ENCODE measurements around the gene EPHA6.

Gene EPHA6

GRCh38 chr3:97662264-97662663, 847.9 kb downstream of the EPHA6 start:
- no peak for DNase-seq

GRCh38 chr3:97662762-97663161, 848.4 kb downstream of the EPHA6 start:
- no peak for DNase-seq

GRCh38 chr3:97665896-97666295, 851.5 kb downstream of the EPHA6 start:
- no peak for DNase-seq

- DNase-seq: no peak
Observed at GRCh38 chr3:97670952-97671351, 856.6 kb downstream of the EPHA6 start.

GRCh38 chr3:97673357-97673997, 859.1 kb downstream of the EPHA6 start:
- no peak for DNase-seq

GRCh38 chr3:97674461-97674860, 860.1 kb downstream of the EPHA6 start:
- no peak for DNase-seq

GRCh38 chr3:97680210-97680609, 865.8 kb downstream of the EPHA6 start:
- no peak for DNase-seq

- no peak for DNase-seq
Observed at GRCh38 chr3:97680696-97681095, 866.3 kb downstream of the EPHA6 start.

GRCh38 chr3:97684490-97684889, 870.1 kb downstream of the EPHA6 start:
- DNase-seq: no peak

GRCh38 chr3:97686258-97686657, 871.9 kb downstream of the EPHA6 start:
- DNase-seq: no peak

- DNase-seq: no peak
Observed at GRCh38 chr3:97687734-97688133, 873.3 kb downstream of the EPHA6 start.

- no peak for DNase-seq
Observed at GRCh38 chr3:97689111-97689510, 874.7 kb downstream of the EPHA6 start.

- no peak for DNase-seq
Observed at GRCh38 chr3:97689962-97690361, 875.6 kb downstream of the EPHA6 start.

- DNase-seq: no peak
Observed at GRCh38 chr3:97691354-97691753, 877.0 kb downstream of the EPHA6 start.

GRCh38 chr3:97692389-97692788, 878.0 kb downstream of the EPHA6 start:
- DNase-seq: no peak

- no peak for DNase-seq
Observed at GRCh38 chr3:97692831-97693230, 878.4 kb downstream of the EPHA6 start.

GRCh38 chr3:97694876-97695275, 880.5 kb downstream of the EPHA6 start:
- no peak for DNase-seq

GRCh38 chr3:97698691-97699090, 884.3 kb downstream of the EPHA6 start:
- DNase-seq: no peak

- DNase-seq: no peak
Observed at GRCh38 chr3:97699889-97700288, 885.5 kb downstream of the EPHA6 start.

GRCh38 chr3:97705764-97706163, 891.4 kb downstream of the EPHA6 start:
- no peak for DNase-seq

- DNase-seq: no peak
Observed at GRCh38 chr3:97706226-97706625, 891.8 kb downstream of the EPHA6 start.

GRCh38 chr3:97711654-97712053, 897.3 kb downstream of the EPHA6 start:
- DNase-seq: no peak

GRCh38 chr3:97712919-97713318, 898.5 kb downstream of the EPHA6 start:
- DNase-seq: no peak

GRCh38 chr3:97713634-97714033, 899.2 kb downstream of the EPHA6 start:
- no peak for DNase-seq

GRCh38 chr3:97719156-97719821, 904.9 kb downstream of the EPHA6 start:
- DNase-seq: peak; percentile 84

Measured in COR-L47 (cell line).